Thoracic aorta (tissue), 2 donors: Measurements from ENCODE around the gene NAGA. TPM values are rescaled to one million over a fixed set of nuclear protein-coding genes. Genes with fewer than 3 reads are reported as not detected.
"Not testable (repeated sequence)": the region's sequence is repeated elsewhere in the genome, so short reads cannot be mapped to it uniquely, and the experiment has no call there.

Experiments
- ATAC-seq: fragments of 150-250 bp; one replicate; pipeline ENCODE4 v1.8.0; 2017; ENCODE audit warnings: low read depth; ENCODE audit not compliant: insufficient number of reproducible peaks, low FRiP score
- DNase-seq: peaks from one replicate; pipeline ENCODE4 v3.0.0-alpha.2; 2020; ENCODE audit warnings: low spot score
- H3K27ac ChIP-seq, 2 donors: fragments of 200-600 bp; sonication (generic); 1 replicate in 1 of 2; 2 replicates in 1 of 2; pipeline ENCODE4 v1.5.1; 2016; ENCODE audit warnings: mild to moderate bottlenecking in 2 of 2, moderate library complexity in 2 of 2
- H3K27me3 ChIP-seq: fragments of 200-600 bp; sonication (generic); replicated peaks from 2 replicates; pipeline ENCODE4 v1.6.0; 2016; ENCODE audit warnings: mild to moderate bottlenecking; ENCODE audit not compliant: insufficient read depth
- H3K36me3 ChIP-seq: fragments of 200-600 bp; sonication (generic); one replicate; pipeline ENCODE4 v1.5.1; 2016
- H3K4me1 ChIP-seq, 2 donors: fragments of 200-600 bp; sonication (generic); 1 replicate in 1 of 2; 2 replicates in 1 of 2; pipeline versions ENCODE4 v1.5.1 to v1.6.0; 2016; ENCODE audit warnings: low read depth in 2 of 2, mild to moderate bottlenecking in 1 of 2; ENCODE audit not compliant: control insufficient read depth in 1 of 2
- H3K4me3 ChIP-seq: fragments of 200-600 bp; sonication (generic); 2 replicates; pipeline ENCODE4 v1.5.1; 2016; ENCODE audit warnings: mild to moderate bottlenecking
- H3K9me3 ChIP-seq: fragments of 200-600 bp; sonication (generic); 2 replicates; pipeline ENCODE4 v1.5.1; 2016
- total RNA-seq, 2 donors: library from RNA; depleted of rRNA; stranded (reverse); fragments of >200 nt; gene quantifications; one replicate each; pipeline versions ENCODE4 v1.1.0 to v1.2.3, GENCODE V29; 2016
- TF ChIP-seq, protein P1 (sequence below): fragments of 200-600 bp; sonication (generic); IDR thresholded peaks from one replicate; pipeline ENCODE4 v1.5.1; 2019; ENCODE audit warnings: antibody characterized with exemption

NAGA gene
- 10 to 100 TPM; 41.7 to 52.7 TPM for total RNA-seq

DNA sequence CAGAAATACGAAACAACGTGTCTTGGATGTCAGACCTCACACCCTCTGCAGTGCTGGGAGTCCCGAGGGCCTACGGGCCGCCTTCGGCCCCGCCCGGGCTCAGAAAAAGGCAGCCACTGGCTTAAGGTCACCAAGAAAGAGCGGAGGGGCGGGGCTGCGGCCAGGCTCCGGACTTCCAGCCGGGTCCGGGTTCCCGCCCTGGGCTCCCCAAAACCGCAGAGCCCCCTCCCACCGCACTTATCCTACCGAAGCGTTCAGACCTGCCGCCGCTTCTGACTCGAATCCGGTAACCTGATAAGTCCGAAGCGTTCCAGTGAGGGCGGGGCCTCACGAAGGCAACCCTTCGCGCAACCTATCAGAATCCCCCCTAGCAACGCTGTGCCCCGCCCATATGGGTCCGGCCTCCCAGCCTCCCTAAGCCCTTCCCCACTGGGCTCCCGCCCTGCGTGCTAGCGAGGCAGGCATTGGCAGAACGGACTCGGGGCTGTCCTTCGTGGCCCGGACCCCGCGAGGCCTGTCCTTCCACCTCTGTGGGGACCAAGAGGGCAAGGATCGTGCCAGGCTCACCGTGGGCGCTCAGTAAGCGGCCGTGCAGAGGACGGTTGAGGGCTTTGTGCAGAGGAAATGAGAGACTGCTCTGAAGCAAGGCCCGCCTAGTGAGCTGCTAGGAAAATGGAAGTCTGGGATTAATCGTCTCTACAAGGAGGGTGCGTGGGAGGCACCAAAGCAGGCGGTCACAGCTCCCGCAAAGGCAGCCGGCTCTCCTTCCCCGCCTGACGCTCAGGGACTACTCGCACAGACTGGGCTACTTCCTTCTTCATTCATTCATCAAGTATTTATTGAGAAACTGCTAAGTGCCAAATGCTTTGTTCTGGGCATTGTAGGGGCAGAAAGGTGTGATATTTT is at the start of gene NAGA:
Gene NAGA, minus strand, starts transcription at position 296 of the 906 bp plus-strand sequence. CDS start 515 bp downstream, outside the sequence.
- peak; percentile 81 for ATAC-seq
- Histone ChIP-seq H3K27me3 (no peaks in the 10 kb centered on the region), H3K4me3 (peak within 1 kb of the TSS; percentile 85), H3K9me3 (no peaks in the 10 kb centered on the region), H3K27ac (peak within 1 kb of the TSS; percentile 69 to 87), H3K36me3 (peaks cover 13% of the 10 kb centered on the region), H3K4me1 (peaks cover 12 to 44% of the 10 kb centered on the region in 2 donors)
- TF ChIP-seq, protein P1, sequence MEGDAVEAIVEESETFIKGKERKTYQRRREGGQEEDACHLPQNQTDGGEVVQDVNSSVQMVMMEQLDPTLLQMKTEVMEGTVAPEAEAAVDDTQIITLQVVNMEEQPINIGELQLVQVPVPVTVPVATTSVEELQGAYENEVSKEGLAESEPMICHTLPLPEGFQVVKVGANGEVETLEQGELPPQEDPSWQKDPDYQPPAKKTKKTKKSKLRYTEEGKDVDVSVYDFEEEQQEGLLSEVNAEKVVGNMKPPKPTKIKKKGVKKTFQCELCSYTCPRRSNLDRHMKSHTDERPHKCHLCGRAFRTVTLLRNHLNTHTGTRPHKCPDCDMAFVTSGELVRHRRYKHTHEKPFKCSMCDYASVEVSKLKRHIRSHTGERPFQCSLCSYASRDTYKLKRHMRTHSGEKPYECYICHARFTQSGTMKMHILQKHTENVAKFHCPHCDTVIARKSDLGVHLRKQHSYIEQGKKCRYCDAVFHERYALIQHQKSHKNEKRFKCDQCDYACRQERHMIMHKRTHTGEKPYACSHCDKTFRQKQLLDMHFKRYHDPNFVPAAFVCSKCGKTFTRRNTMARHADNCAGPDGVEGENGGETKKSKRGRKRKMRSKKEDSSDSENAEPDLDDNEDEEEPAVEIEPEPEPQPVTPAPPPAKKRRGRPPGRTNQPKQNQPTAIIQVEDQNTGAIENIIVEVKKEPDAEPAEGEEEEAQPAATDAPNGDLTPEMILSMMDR: no peak
- peak; percentile 93 for DNase-seq

DNA sequence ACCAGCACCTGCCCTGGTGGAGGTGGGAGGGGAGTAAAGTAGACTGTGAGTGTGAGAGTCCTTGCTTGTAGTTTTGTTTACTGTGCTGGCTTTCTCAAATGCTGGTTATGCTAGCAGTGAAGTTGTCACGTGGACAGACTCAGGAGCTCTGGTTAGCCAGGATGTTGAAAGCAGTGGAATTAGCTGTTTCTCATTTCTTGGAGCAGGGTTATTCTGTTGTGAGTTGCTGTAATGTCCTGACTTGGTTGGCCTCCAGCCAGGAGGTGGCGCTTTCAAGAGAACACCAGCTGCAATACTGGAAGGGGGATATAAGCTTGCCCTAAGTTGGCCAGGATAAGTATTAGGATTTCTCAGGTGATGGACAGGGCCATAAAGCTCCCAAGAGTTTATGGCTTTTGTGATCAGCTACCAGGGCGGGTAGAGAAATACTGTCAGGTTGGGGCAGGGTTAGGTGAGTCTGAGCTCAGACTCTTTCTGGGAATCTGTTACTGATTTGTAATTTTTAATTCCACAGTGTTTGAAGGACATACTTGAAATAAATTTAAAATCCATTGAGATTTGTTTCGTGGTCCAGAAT is 46.3 kb upstream of the NAGA start:
- H3K4me1 ChIP-seq: no peaks in the 10 kb centered on the region
- H3K36me3 ChIP-seq: no peaks in the 10 kb centered on the region
- H3K27me3 ChIP-seq: no peaks in the 10 kb centered on the region
- peaks cover 11% of the 10 kb centered on the region for H3K9me3 ChIP-seq
- no peak for DNase-seq
- ATAC-seq: no peak
- H3K4me3 ChIP-seq: no peak overlapping the region
- H3K27ac ChIP-seq: no peak overlapping the region
- TF ChIP-seq, protein P1: no peak

GRCh38 chr22:42115420-42115830 is 44.8 kb upstream of the NAGA start:
- not testable (repeated sequence) for H3K27ac ChIP-seq, ATAC-seq, H3K27me3 ChIP-seq, H3K4me3 ChIP-seq, DNase-seq, H3K36me3 ChIP-seq, H3K4me1 ChIP-seq
- peaks cover 11% of the 10 kb centered on the region for H3K9me3 ChIP-seq

DNA sequence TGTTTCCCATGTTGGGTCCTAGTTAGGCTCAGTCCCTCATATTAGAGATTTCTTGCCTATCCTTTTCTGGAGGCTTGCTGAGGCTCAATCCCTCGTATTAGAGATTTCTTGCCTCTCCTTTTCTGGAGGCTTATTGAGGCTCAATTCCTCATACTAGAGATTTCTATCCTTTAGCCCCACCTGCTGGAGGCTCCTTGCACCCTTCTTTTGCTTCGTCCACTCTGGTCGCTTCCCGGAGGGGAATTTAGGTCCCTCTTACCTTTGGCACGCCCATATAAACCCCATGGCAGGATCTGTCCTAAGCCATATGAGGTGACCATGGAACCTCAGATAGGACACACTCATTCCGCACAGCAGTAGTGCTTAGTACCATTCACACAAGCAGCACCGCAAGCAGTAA is 44.1 kb upstream of the NAGA start:
- Histone ChIP-seq H3K4me1 (no peaks in the 10 kb centered on the region), H3K27ac (no peak overlapping the region), H3K9me3 (peaks cover 11% of the 10 kb centered on the region), H3K4me3 (no peak overlapping the region), H3K36me3 (no peaks in the 10 kb centered on the region), H3K27me3 (no peaks in the 10 kb centered on the region)
- TF ChIP-seq, protein P1: no peak
- no peak for DNase-seq
- ATAC-seq: no peak

DNA sequence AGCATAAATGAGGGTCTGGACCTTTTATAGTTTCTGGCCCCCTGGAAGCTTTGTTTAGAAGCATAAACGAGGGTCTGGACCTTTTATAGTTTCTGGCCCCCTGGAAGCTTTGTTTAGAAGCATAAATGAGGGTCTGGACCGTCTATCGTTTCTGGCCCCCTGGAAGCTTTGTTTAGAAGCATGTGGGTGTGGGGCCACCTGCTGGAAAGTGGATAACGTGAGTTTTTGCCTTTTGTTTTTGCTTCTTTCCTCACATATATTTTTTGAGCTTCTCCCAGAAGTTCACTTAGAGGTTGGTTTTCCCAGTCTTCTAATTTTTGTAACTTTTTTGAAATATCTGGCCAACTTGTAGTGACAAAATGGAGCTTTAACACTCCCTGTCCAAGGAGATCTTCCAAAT is 42.2 kb upstream of the NAGA start:
- H3K4me1 ChIP-seq, ATAC-seq: not testable (repeated sequence)
- peaks cover 11% of the 10 kb centered on the region for H3K9me3 ChIP-seq

GRCh38 chr22:42111798-42112197 is 41.2 kb upstream of the NAGA start:
- Histone ChIP-seq H3K27me3 (no peaks in the 10 kb centered on the region), H3K36me3 (no peaks in the 10 kb centered on the region), H3K4me3 (no peak overlapping the region), H3K27ac (no peak overlapping the region), H3K4me1 (no peaks in the 10 kb centered on the region), H3K9me3 (peaks cover 11% of the 10 kb centered on the region)
- TF ChIP-seq, protein P1: no peak
- DNase-seq: no peak
- ATAC-seq: no peak

More for the DNA sequence above, 42.2 kb upstream of the NAGA start:
- DNase-seq, H3K27me3 ChIP-seq, H3K4me3 ChIP-seq, H3K36me3 ChIP-seq, H3K27ac ChIP-seq: not testable (repeated sequence)
